ENCODE results near the gene ESD.

The ESD gene

DNA sequence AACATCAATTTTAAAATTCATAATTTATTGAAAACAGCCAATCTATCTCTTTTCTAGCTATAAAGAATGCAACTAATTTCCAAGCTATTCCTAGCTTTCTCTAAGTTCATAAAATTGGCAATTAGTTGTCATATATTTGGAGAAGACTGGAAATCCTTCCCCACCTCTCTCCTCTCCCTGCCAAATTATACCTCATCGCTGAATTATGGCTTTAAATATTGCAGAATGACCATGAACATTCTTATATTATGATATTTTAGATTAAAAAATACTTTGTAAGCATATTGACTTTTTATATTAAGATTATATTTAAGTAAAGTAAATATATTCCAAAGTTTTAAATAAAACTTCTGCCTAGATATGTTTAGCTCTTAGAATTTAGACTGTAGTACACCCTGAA is 58.2 kb downstream of the ESD start:
- no peak overlapping the region for H3K4me2 ChIP-seq (ENCODE audit: low read length)
- H3K4me3 ChIP-seq (ENCODE audit: low read depth, low read length, poor library complexity, severe bottlenecking) = no peak overlapping the region
- no peaks in the 10 kb centered on the region for H3F3A ChIP-seq (ENCODE audit: insufficient read depth, low read length)
- H3K4me1 ChIP-seq (ENCODE audit: insufficient read depth, low read length, severe bottlenecking) = no peaks in the 10 kb centered on the region
- H3K27me3 ChIP-seq (ENCODE audit: insufficient read depth, low read length) = no peaks in the 10 kb centered on the region
- peaks cover 6% of the 10 kb centered on the region; the same call in 1 of the 2 replicates for H3K36me3 ChIP-seq (ENCODE audit: insufficient read depth, low read length)
- no peak overlapping the region for H3K27ac ChIP-seq (ENCODE audit: low read depth, low read length, poor library complexity, severe bottlenecking)
- no peaks in the 10 kb centered on the region for H3K9me2 ChIP-seq (ENCODE audit: low read depth, low read length)
- no peaks in the 10 kb centered on the region for H4K20me1 ChIP-seq (ENCODE audit: insufficient read depth, low read length)
- no peak overlapping the region for H3K9ac ChIP-seq (ENCODE audit: low read length)
- H3K79me2 ChIP-seq (ENCODE audit: insufficient read depth, low read length) = no peaks in the 10 kb centered on the region
- TF ChIP-seq, protein P1, sequence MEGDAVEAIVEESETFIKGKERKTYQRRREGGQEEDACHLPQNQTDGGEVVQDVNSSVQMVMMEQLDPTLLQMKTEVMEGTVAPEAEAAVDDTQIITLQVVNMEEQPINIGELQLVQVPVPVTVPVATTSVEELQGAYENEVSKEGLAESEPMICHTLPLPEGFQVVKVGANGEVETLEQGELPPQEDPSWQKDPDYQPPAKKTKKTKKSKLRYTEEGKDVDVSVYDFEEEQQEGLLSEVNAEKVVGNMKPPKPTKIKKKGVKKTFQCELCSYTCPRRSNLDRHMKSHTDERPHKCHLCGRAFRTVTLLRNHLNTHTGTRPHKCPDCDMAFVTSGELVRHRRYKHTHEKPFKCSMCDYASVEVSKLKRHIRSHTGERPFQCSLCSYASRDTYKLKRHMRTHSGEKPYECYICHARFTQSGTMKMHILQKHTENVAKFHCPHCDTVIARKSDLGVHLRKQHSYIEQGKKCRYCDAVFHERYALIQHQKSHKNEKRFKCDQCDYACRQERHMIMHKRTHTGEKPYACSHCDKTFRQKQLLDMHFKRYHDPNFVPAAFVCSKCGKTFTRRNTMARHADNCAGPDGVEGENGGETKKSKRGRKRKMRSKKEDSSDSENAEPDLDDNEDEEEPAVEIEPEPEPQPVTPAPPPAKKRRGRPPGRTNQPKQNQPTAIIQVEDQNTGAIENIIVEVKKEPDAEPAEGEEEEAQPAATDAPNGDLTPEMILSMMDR (IDR thresholded peaks at IDR 0.05; ENCODE audit: low read length) = no peak
- TF ChIP-seq EZH2 (IDR thresholded peaks at IDR 0.05; ENCODE audit: borderline replicate concordance, low read length) = no peak
- no peaks in the 10 kb centered on the region for H3K9me3 ChIP-seq (ENCODE audit: low read length)
- no peak overlapping the region for H2AFZ ChIP-seq (ENCODE audit: low read length)

DNA sequence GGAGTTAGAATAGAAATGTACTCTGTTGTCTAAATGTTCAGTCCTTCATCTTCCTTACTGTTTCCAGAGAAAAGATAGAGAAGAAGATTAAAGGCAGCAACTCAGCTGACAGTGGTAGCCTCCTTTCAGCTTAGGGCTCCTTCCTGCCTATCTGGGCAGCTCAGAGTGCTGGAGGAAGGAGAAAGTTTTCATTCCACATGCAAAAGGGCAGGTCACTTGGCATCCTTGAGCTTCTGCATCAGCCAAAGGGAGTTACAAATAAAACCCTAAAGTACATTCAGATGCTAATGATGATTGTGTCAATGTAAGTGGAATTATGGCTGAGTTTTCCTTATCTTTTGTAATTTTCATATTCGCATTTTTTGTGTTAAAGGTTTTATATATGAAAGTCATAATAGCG is 58.9 kb downstream of the ESD start:
- no peak overlapping the region for H3K27ac ChIP-seq (ENCODE audit: low read depth, low read length, poor library complexity, severe bottlenecking)
- TF ChIP-seq, protein P1 (IDR thresholded peaks at IDR 0.05; ENCODE audit: low read length) = no peak
- no peak for TF ChIP-seq EZH2 (IDR thresholded peaks at IDR 0.05; ENCODE audit: borderline replicate concordance, low read length)
- no peaks in the 10 kb centered on the region for H3F3A ChIP-seq (ENCODE audit: insufficient read depth, low read length)
- H3K4me3 ChIP-seq (ENCODE audit: low read depth, low read length, poor library complexity, severe bottlenecking) = no peak overlapping the region
- H4K20me1 ChIP-seq (ENCODE audit: insufficient read depth, low read length) = no peaks in the 10 kb centered on the region
- no peaks in the 10 kb centered on the region for H3K9me2 ChIP-seq (ENCODE audit: low read depth, low read length)
- no peak overlapping the region for H3K4me2 ChIP-seq (ENCODE audit: low read length)
- H3K79me2 ChIP-seq (ENCODE audit: insufficient read depth, low read length) = no peaks in the 10 kb centered on the region
- H3K9ac ChIP-seq (ENCODE audit: low read length) = no peak overlapping the region
- H2AFZ ChIP-seq (ENCODE audit: low read length) = no peak overlapping the region
- no peaks in the 10 kb centered on the region for H3K9me3 ChIP-seq (ENCODE audit: low read length)
- H3K4me1 ChIP-seq (ENCODE audit: insufficient read depth, low read length, severe bottlenecking) = no peaks in the 10 kb centered on the region
- peaks cover 6% of the 10 kb centered on the region; the same call in 1 of the 2 replicates for H3K36me3 ChIP-seq (ENCODE audit: insufficient read depth, low read length)
- no peaks in the 10 kb centered on the region for H3K27me3 ChIP-seq (ENCODE audit: insufficient read depth, low read length)

DNA sequence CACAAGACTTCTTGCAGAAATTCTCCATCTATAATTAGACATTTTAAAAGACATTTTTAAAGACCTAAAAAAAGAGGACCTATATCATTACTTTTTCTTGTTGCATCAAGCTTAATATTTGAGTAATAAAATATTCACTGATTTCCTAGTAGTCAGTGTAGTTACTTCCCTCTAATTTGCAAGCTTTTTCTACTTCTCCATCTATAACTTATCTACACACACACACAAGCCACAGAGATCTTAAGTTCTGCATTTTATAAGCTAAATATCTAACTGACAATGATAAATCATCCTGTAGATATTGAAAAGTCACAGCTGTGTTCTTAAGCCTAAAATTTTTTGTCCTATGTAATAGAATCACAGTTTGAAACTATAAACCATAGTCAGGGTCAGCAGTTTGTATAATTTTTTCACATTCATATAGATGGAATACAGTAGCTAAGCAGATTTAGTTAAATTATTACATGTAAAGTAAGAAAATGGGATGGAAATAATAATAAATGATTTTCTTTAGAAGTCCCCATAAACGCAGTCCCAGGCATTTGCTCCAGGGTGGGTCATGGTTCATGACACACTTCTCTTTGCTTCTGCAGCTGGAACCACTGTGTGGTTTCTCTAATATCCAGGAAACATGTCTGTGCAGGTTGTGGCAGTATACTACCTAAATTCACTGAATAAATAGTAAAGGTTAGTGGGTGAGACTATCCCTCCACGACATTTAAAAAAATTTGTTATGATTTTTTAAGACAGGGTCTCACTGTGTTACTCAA is 60.2 kb downstream of the ESD start:
- H3K9me3 ChIP-seq (ENCODE audit: low read length) = no peaks in the 10 kb centered on the region
- H3K9me2 ChIP-seq (ENCODE audit: low read depth, low read length) = no peaks in the 10 kb centered on the region
- H3K9ac ChIP-seq (ENCODE audit: low read length) = no peak overlapping the region
- no peaks in the 10 kb centered on the region for H4K20me1 ChIP-seq (ENCODE audit: insufficient read depth, low read length)
- H3K4me3 ChIP-seq (ENCODE audit: low read depth, low read length, poor library complexity, severe bottlenecking) = no peak overlapping the region
- no peaks in the 10 kb centered on the region for H3K4me1 ChIP-seq (ENCODE audit: insufficient read depth, low read length, severe bottlenecking)
- H3K36me3 ChIP-seq (ENCODE audit: insufficient read depth, low read length) = peaks cover 11% of the 10 kb centered on the region; the same call in 1 of the 2 replicates
- no peaks in the 10 kb centered on the region for H3K79me2 ChIP-seq (ENCODE audit: insufficient read depth, low read length)
- no peak overlapping the region for H3K27ac ChIP-seq (ENCODE audit: low read depth, low read length, poor library complexity, severe bottlenecking)
- H3F3A ChIP-seq (ENCODE audit: insufficient read depth, low read length) = no peaks in the 10 kb centered on the region
- TF ChIP-seq, protein P1 (IDR thresholded peaks at IDR 0.05; ENCODE audit: low read length) = no peak
- no peak for TF ChIP-seq EZH2 (IDR thresholded peaks at IDR 0.05; ENCODE audit: borderline replicate concordance, low read length)
- H2AFZ ChIP-seq (ENCODE audit: low read length) = no peak overlapping the region
- no peak overlapping the region for H3K4me2 ChIP-seq (ENCODE audit: low read length)
- H3K27me3 ChIP-seq (ENCODE audit: insufficient read depth, low read length) = no peaks in the 10 kb centered on the region

Measured in OCI-LY1 (cell line).